K562 (cell line): ENCODE results near the gene CD74.

Experiments
- CBX3 ChIP-seq, 2 experiments: IDR thresholded peaks; 1 replicate in 1 of 2; 2 replicates in 1 of 2; pipeline ENCODE4 v1.6.1; 2012; ENCODE audit warnings: inconsistent platforms in 2 of 2, low read length in 2 of 2, borderline replicate concordance in 1 of 2, control low read depth in 1 of 2
- FOXM1 ChIP-seq, 2 experiments: fragments of 450-650 bp in 1 of 2; sonication (generic) in 1 of 2; formaldehyde crosslinking in 1 of 2; IDR thresholded peaks; 2 replicates each; pipeline versions ENCODE4 v1.6.1 to v1.9.0; 2017 to 2022; ENCODE audit warnings: low read depth in 2 of 2, mild to moderate bottlenecking in 2 of 2, missing genetic modification reagents in 1 of 2, moderate library complexity in 1 of 2
- GMEB1 ChIP-seq: fragments of 250-450 bp; sonication (Bioruptor Pico); IDR thresholded peaks from 2 replicates; pipeline ENCODE4 v1.4.0; 2020; ENCODE audit warnings: mild to moderate bottlenecking
- HMGN3 ChIP-seq: IDR thresholded peaks from 2 replicates; pipeline ENCODE4 v1.6.1; 2011; ENCODE audit warnings: borderline replicate concordance, low read depth, mild to moderate bottlenecking, mixed read lengths, low read length; ENCODE audit not compliant: insufficient read length; ENCODE audit errors: extremely low read depth
- KLF13 ChIP-seq: fragments of 450-650 bp; IDR thresholded peaks from 2 replicates; pipeline ENCODE4 v1.6.1; 2016; ENCODE audit warnings: missing genetic modification characterization, low read depth, mild to moderate bottlenecking, missing compliant biosample characterization, moderate library complexity, borderline replicate concordance
- MED1 ChIP-seq: sonication (generic); formaldehyde crosslinking; IDR thresholded peaks from 2 replicates; pipeline ENCODE4 v1.8.1; 2023; ENCODE audit warnings: missing genetic modification reagents, borderline replicate concordance
- MYNN ChIP-seq, 2 experiments: sonication (generic); formaldehyde crosslinking in 1 of 2; IDR thresholded peaks; 2 replicates each; pipeline versions ENCODE4 v1.5.0 to v1.6.1; 2016 to 2020; ENCODE audit warnings: antibody characterized with exemption in 1 of 2, missing genetic modification reagents in 1 of 2
- POLR2AphosphoS5 ChIP-seq: IDR thresholded peaks from 2 replicates; pipeline ENCODE4 v1.6.1; 2011; ENCODE audit warnings: mild to moderate bottlenecking, low read depth, low read length, moderate library complexity; ENCODE audit not compliant: control insufficient read depth, insufficient read depth
- RFX5 ChIP-seq: IDR thresholded peaks from 2 replicates; pipeline ENCODE4 v1.6.1; 2011; ENCODE audit warnings: low read depth, mild to moderate bottlenecking, improper control_type of control experiment, low read length
- TGIF2 ChIP-seq: sonication (generic); formaldehyde crosslinking; IDR thresholded peaks from 2 replicates; pipeline ENCODE4 v1.8.1; 2022; ENCODE audit warnings: mild to moderate bottlenecking, missing genetic modification reagents, moderate library complexity
- USF2 ChIP-seq: sonication (generic); formaldehyde crosslinking; IDR thresholded peaks from 2 replicates; pipeline ENCODE4 v1.5.0; 2020; ENCODE audit warnings: missing genetic modification reagents
- ZNF384 ChIP-seq: IDR thresholded peaks from 2 replicates; pipeline ENCODE4 v1.6.1; 2012; ENCODE audit warnings: low read depth, low read length, improper control_type of control experiment
- ZNF696 ChIP-seq: fragments of 250-450 bp; sonication (Bioruptor Pico); conservative IDR thresholded peaks from 2 replicates; pipeline ENCODE4 v1.4.0; 2020; ENCODE audit warnings: mild to moderate bottlenecking, moderate library complexity

- TF ChIP-seq MED1 (CRISPR knock-in tag) (no peak), USF2 (no peak), CBX3 (IDR thresholded peaks at IDR 0.05; ENCODE audit: borderline replicate concordance in 1 of 2, low read length in 2 of 2) (no peak), FOXM1 (IDR thresholded peaks at IDR 0.05; ENCODE audit: low read depth) (no peak), FOXM1 (CRISPR knock-in tag; IDR thresholded peaks at IDR 0.05; ENCODE audit: low read depth) (no peak), KLF13 (tag) (no peak), ZNF696 (no peak), RFX5 (no peak), MYNN (IDR thresholded peaks at IDR 0.05) (no peak), MYNN (CRISPR knock-in tag; IDR thresholded peaks at IDR 0.05) (no peak), GMEB1 (CRISPR knock-in tag) (no peak), POLR2AphosphoS5 (0 out of 2 replicates have a peak, but pooled peaks have one; percentile 7), TGIF2 (no peak), ZNF384 (no peak), HMGN3 (no peak)
Measured at GRCh38 chr5:150446583-150446982, 33.9 kb upstream of the CD74 start.
